HepG2 (cell line): ENCODE results near the gene UQCR10. TPM values are rescaled to one million over a fixed set of nuclear protein-coding genes. Genes with fewer than 3 reads are reported as not detected.

ENCODE experiments used
- ATAC-seq: fragments of 200-7000 bp; cut with Tn5 transposase; 3 replicates; pipeline ENCODE4 v1.9.1; 2020; ENCODE audit warnings: mild to moderate bottlenecking, moderate library complexity
- BruUV-seq: library from RNA; stranded (reverse); fragments of 400-500 nt; replicated peaks from 2 replicates; lab custom pipeline; 2021; lab: Mats Ljungman, UMichigan
- CTCF ChIA-PET: fragments of 300-600 bp; formaldehyde crosslinking; extraction: SDS; loops from one replicate; lab custom pipeline; 2021; ENCODE audit warnings: low total read pairs, inconsistent platforms, low intra/inter-chr PET ratio; lab: Yijun Ruan, JAX
- POLR2A ChIA-PET: fragments of 350-600 bp; sonication (Branson Sonifier 250); formaldehyde crosslinking; loops from one replicate; lab custom pipeline; 2020; ENCODE audit warnings: antibody characterized with exemption, inconsistent platforms; lab: Yijun Ruan, JAX
- DNase-seq: peaks from one replicate; pipeline ENCODE4 v3.0.0-alpha.2; 2015; ENCODE audit warnings: low spot score
- FAIRE-seq: peaks from 3 replicates; lab custom pipeline; 2011; peaks lifted over from hg19 to GRCh38; lab: Jason Lieb, UNC
- H2AFZ ChIP-seq: one replicate; pipeline ENCODE4 v1.6.1; 2011; ENCODE audit warnings: low read length, inconsistent platforms
- H3K27ac ChIP-seq: fragments of 300-600 bp; 3 replicates; pipeline ENCODE4 v1.8.0; 2011; ENCODE audit warnings: mixed run types, mild to moderate bottlenecking, mixed read lengths, low read length, inconsistent platforms; ENCODE audit not compliant: insufficient read depth; ENCODE audit errors: extremely low read length
- H3K27me3 ChIP-seq, 2 experiments: fragments of 200-600 bp in 1 of 2; 2 replicates in 1 of 2; 3 replicates in 1 of 2; pipeline versions ENCODE4 v1.6.0 to v1.8.0; 2011; ENCODE audit warnings: low read length in 2 of 2, mild to moderate bottlenecking in 2 of 2, moderate library complexity in 2 of 2, inconsistent platforms in 1 of 2; ENCODE audit not compliant: insufficient read depth in 2 of 2, control insufficient read depth in 1 of 2
- H3K36me3 ChIP-seq, 2 experiments: fragments of 200-600 bp in 1 of 2; replicated peaks in 1 of 2; 2 replicates in 1 of 2; 3 replicates in 1 of 2; pipeline versions ENCODE4 v1.5.1 to v1.8.0; 2011; ENCODE audit warnings: low read length in 2 of 2, inconsistent platforms in 1 of 2; ENCODE audit not compliant: insufficient read depth in 2 of 2, control insufficient read depth in 1 of 2
- H3K4me1 ChIP-seq: 2 replicates; pipeline ENCODE4 v1.5.1; 2012; ENCODE audit warnings: low read length, inconsistent platforms; ENCODE audit not compliant: insufficient read depth
- H3K4me2 ChIP-seq: 2 replicates; pipeline ENCODE4 v1.6.0; 2011; ENCODE audit warnings: low read depth, low read length, inconsistent platforms
- H3K4me3 ChIP-seq, 3 experiments: fragments of 200-600 bp in 1 of 3; sonication (generic), shearing (Covaris generic) in 1 of 3; replicated peaks in 1 of 3; 2 replicates each; pipeline ENCODE4 v1.5.1; 2011 to 2016; ENCODE audit warnings: low read length in 3 of 3, inconsistent platforms in 2 of 3, low read depth in 2 of 3, mild to moderate bottlenecking in 2 of 3, control low read depth in 1 of 3, mixed read lengths in 1 of 3; ENCODE audit not compliant: insufficient read depth in 1 of 3
- H3K79me2 ChIP-seq: one replicate; pipeline ENCODE4 v1.6.1; 2011; ENCODE audit warnings: low read length, inconsistent platforms; ENCODE audit not compliant: insufficient read depth
- H3K9ac ChIP-seq: 2 replicates; pipeline ENCODE4 v1.6.0; 2011; ENCODE audit warnings: mild to moderate bottlenecking, low read depth, low read length, inconsistent platforms; ENCODE audit not compliant: insufficient read depth
- H3K9me3 ChIP-seq: 2 replicates; pipeline ENCODE4 v1.5.1; 2012; ENCODE audit warnings: mild to moderate bottlenecking, low read length
- H4K20me1 ChIP-seq: 2 replicates; pipeline ENCODE4 v1.6.0; 2011; ENCODE audit warnings: inconsistent platforms, mild to moderate bottlenecking, low read length, moderate library complexity; ENCODE audit not compliant: insufficient read depth
- ATF1 ChIP-seq: IDR thresholded peaks from 2 replicates; pipeline ENCODE4 v1.6.1; 2016; ENCODE audit warnings: mild to moderate bottlenecking, control low read depth
- CBX5 ChIP-seq: sonication (generic); formaldehyde crosslinking; IDR thresholded peaks from 2 replicates; pipeline ENCODE4 v1.4.0; 2020; ENCODE audit warnings: missing genetic modification reagents, borderline replicate concordance
- KLF6 ChIP-seq: IDR thresholded peaks from 2 replicates; pipeline ENCODE4 v1.8.0; 2016; ENCODE audit warnings: missing biosample characterization, missing genetic modification reagents
- MYNN ChIP-seq: sonication (generic); formaldehyde crosslinking; IDR thresholded peaks from 2 replicates; pipeline ENCODE4 v1.4.0; 2020; ENCODE audit warnings: mild to moderate bottlenecking, low read depth, missing genetic modification reagents
- SMAD9 ChIP-seq: sonication (generic); formaldehyde crosslinking; IDR thresholded peaks from 2 replicates; pipeline ENCODE4 v1.5.1; 2020; ENCODE audit warnings: mild to moderate bottlenecking, missing genetic modification reagents
- SRSF1 ChIP-seq: fragments of 200-400 bp; formaldehyde crosslinking; optimal IDR thresholded peaks from 2 replicates; pipeline ENCODE3; 2017; ENCODE audit warnings: mild to moderate bottlenecking, low read depth, low read length, moderate library complexity
- TP53 ChIP-seq: sonication (generic); formaldehyde crosslinking; conservative IDR thresholded peaks from 2 replicates; pipeline ENCODE4 v1.4.0; 2020; ENCODE audit warnings: missing genetic modification reagents
- ZEB1 ChIP-seq: IDR thresholded peaks from 2 replicates; pipeline ENCODE4 v1.6.1; 2012; ENCODE audit warnings: mild to moderate bottlenecking, low read depth, inconsistent platforms; ENCODE audit not compliant: insufficient replicate concordance
- ZFP36L2 ChIP-seq: sonication (generic); formaldehyde crosslinking; IDR thresholded peaks from 2 replicates; pipeline ENCODE4 v1.4.0; 2020; ENCODE audit warnings: missing genetic modification reagents
- ZKSCAN8 ChIP-seq: IDR thresholded peaks from 2 replicates; pipeline ENCODE4 v1.6.1; 2016; ENCODE audit warnings: borderline replicate concordance, missing genetic modification reagents, missing compliant biosample characterization
- ZNF577 ChIP-seq: sonication (generic); formaldehyde crosslinking; IDR thresholded peaks from 2 replicates; pipeline ENCODE4 v1.4.0; 2020; ENCODE audit warnings: mild to moderate bottlenecking, low read depth, missing genetic modification reagents, borderline replicate concordance
- ZNF747 ChIP-seq: sonication (generic); formaldehyde crosslinking; IDR thresholded peaks from 2 replicates; pipeline ENCODE4 v1.8.1; 2023; ENCODE audit warnings: missing genetic modification reagents, mild to moderate bottlenecking, borderline replicate concordance
- ZNF790 ChIP-seq: sonication (generic); formaldehyde crosslinking; IDR thresholded peaks from 2 replicates; pipeline ENCODE4 v1.8.0; 2022; ENCODE audit warnings: missing genetic modification reagents, mild to moderate bottlenecking, borderline replicate concordance
- WGBS: methylation state at CpG from one replicate; pipeline ENCODE4 v1.1.6; 2017; ENCODE audit warnings: low lambda C conversion rate; 5-methylcytosine and 5-hydroxymethylcytosine counted together
- in situ Hi-C: cut with HindIII; loops from 2 replicates; pipeline ENCODE4 v1.10.0; 2017; ENCODE audit warnings: low pct_unique_long_range_greater_than_20kb; ENCODE audit not compliant: extremely low pct_ligation_motif_present
- intact Hi-C: fragments of 100-400 bp; cut with micrococcal nuclease; formaldehyde crosslinking; loops from one replicate; pipeline ENCODE4 v1.10.0; 2022; ENCODE audit not compliant: unreplicated experiment
- polyA plus RNA-seq, 8 experiments: library from polyadenylated mRNA; depleted of rRNA in 3 of 8; stranded (reverse) in 7 of 8; unstranded in 1 of 8; fragments of >200 nt; fragmentation: Illumina TruSeq in 4 of 8; extraction: Trizol in 4 of 8; gene quantifications; 2 replicates each; pipeline versions ENCODE4 v1.2.1 to v1.2.3, GENCODE V29; 2011 to 2016; ENCODE audit warnings: low read depth in 4 of 8, missing spikeins in 1 of 8, mixed read lengths in 1 of 8; ENCODE audit not compliant: insufficient read depth in 1 of 8
- total RNA-seq, 5 experiments: library from RNA; depleted of rRNA; stranded (reverse); fragments of >200 nt; fragmentation: Illumina TruSeq; extraction: Trizol; gene quantifications; 2 replicates each; pipeline ENCODE4 v1.2.3, GENCODE V29; 2016; ENCODE audit warnings: low read depth in 1 of 5
- TF ChIP-seq, protein P1 (sequence below): sonication (generic); formaldehyde crosslinking; IDR thresholded peaks from 2 replicates; pipeline ENCODE4 v1.8.0; 2022; ENCODE audit warnings: missing genetic modification reagents, mild to moderate bottlenecking, borderline replicate concordance

The UQCR10 gene
- total and polyA plus RNA-seq, 2 of the 13 experiments (the other 11 are each of a cell fraction or from before 2014, with no cell fraction given): 225 to 232 TPM

GRCh38 chr22:29722587-29722986, 44.6 kb upstream of the UQCR10 start:
- H2AFZ ChIP-seq: no peak overlapping the region
- no peak overlapping the region for H3K27ac ChIP-seq
- H3K79me2 ChIP-seq: no peaks in the 10 kb centered on the region
- intact Hi-C loops (no loop called here), in situ Hi-C loops (no loop called here)
- DNase-seq (no peak), FAIRE-seq (no peak), ATAC-seq (no peak)
- 58% methylated on average over 13 of the region's 16 CpGs for WGBS
- ChIA-PET POLR2A (no interaction called here), CTCF (no interaction called here)
- no peaks in the 10 kb centered on the region for H3K9me3 ChIP-seq
- no TSS peak for BruUV-seq
- TF ChIP-seq SRSF1 (no peak), ZNF790 (CRISPR knock-in tag) (no peak), ZFP36L2 (CRISPR knock-in tag) (no peak), MYNN (no peak), TP53 (CRISPR knock-in tag) (no peak), KLF6 (CRISPR knock-in tag) (no peak), ZNF747 (CRISPR knock-in tag) (no peak), ATF1 (CRISPR knock-in tag) (no peak), ZNF577 (CRISPR knock-in tag) (no peak), SMAD9 (CRISPR knock-in tag) (no peak), ZKSCAN8 (no peak), ZEB1 (no peak), CBX5 (CRISPR knock-in tag) (no peak)
- TF ChIP-seq, protein P1, sequence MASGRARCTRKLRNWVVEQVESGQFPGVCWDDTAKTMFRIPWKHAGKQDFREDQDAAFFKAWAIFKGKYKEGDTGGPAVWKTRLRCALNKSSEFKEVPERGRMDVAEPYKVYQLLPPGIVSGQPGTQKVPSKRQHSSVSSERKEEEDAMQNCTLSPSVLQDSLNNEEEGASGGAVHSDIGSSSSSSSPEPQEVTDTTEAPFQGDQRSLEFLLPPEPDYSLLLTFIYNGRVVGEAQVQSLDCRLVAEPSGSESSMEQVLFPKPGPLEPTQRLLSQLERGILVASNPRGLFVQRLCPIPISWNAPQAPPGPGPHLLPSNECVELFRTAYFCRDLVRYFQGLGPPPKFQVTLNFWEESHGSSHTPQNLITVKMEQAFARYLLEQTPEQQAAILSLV (CRISPR knock-in tag): no peak
- no peak overlapping the region for H3K4me3 ChIP-seq
- no peaks in the 10 kb centered on the region for H3K36me3 ChIP-seq
- no peak overlapping the region for H3K4me2 ChIP-seq
- peaks cover 15% of the 10 kb centered on the region; the same call in 1 of the 2 replicates for H4K20me1 ChIP-seq
- H3K27me3 ChIP-seq: peaks cover 26 to 73% of the 10 kb centered on the region in 2 experiments
- no peak overlapping the region for H3K9ac ChIP-seq
- peaks cover 12% of the 10 kb centered on the region; the same call in 1 of the 2 replicates for H3K4me1 ChIP-seq
